ENCODE data around the gene TMPRSS11D. TPM values are rescaled to one million over a fixed set of nuclear protein-coding genes. Genes with fewer than 3 reads are reported as not detected.

The TMPRSS11D gene
- total and polyA plus RNA-seq, 2 of the 13 experiments (the other 11 are each of a cell fraction or from before 2014, with no cell fraction given) = not detected

DNA sequence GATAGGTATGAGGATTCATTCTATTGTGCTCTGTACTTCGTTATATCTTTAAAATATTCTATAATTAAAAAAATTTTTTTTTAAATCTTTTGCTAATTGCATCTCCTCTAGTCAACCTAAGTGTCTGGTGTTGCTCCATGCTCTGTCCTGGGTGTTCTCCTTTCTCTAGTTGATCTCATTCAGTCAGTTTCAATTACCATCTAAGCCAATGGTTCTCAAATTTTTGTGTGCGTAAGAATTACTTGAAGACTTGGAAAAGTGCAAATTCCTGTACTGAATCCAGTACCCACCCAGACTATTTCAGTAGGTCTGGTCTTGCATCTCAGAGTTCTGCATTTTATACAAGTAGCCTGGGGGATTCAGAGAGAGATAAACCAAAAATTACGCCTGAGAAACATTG lies 6.7 kb downstream of the TMPRSS11D start:
- Histone ChIP-seq H3K27me3 (ENCODE audit: control insufficient read depth in 1 of 2, insufficient read depth in 2 of 2, low read length in 2 of 2) (no peaks in the 10 kb centered on the region; a peak in 1 of 5 replicates), H3K4me1 (ENCODE audit: insufficient read depth, low read length) (no peaks in the 10 kb centered on the region), H3K27ac (ENCODE audit: extremely low read length, insufficient read depth, low read length) (no peak overlapping the region), H4K20me1 (ENCODE audit: insufficient read depth, low read length) (no peaks in the 10 kb centered on the region), H3K4me3 (replicated peaks in 1 of 3; ENCODE audit: insufficient read depth in 1 of 3, low read depth in 2 of 3, low read length in 3 of 3) (no peak overlapping the region), H3K9me3 (ENCODE audit: low read length) (no peaks in the 10 kb centered on the region), H3K4me2 (ENCODE audit: low read depth, low read length) (no peak overlapping the region), H2AFZ (ENCODE audit: low read length) (no peak overlapping the region), H3K36me3 (replicated peaks in 1 of 2; ENCODE audit: control insufficient read depth in 1 of 2, insufficient read depth in 2 of 2, low read length in 2 of 2) (no peaks in the 10 kb centered on the region), H3K9ac (ENCODE audit: insufficient read depth, low read depth, low read length) (no peak overlapping the region), H3K79me2 (ENCODE audit: insufficient read depth, low read length) (no peaks in the 10 kb centered on the region)
- ATAC-seq = no peak
- intact Hi-C loops (cut with micrococcal nuclease; ENCODE audit: unreplicated experiment) (no loop called here), in situ Hi-C loops (cut with HindIII; ENCODE audit: extremely low pct_ligation_motif_present, low pct_unique_long_range_greater_than_20kb) (no loop called here)
- ChIA-PET POLR2A (no interaction called here), CTCF (ENCODE audit: low intra/inter-chr PET ratio, low total read pairs) (no interaction called here)
- FAIRE-seq = no peak
- BruUV-seq (replicated peaks) = no TSS peak
- no peak for DNase-seq (ENCODE audit: low spot score)
- 48% methylated on average over 3 of the region's 3 CpGs for WGBS (ENCODE audit: low lambda C conversion rate)
- TF ChIP-seq ZBTB7B (CRISPR knock-in tag; IDR thresholded peaks at IDR 0.05) (no peak), CBX1 (IDR thresholded peaks at IDR 0.05; ENCODE audit: low read depth) (no peak)

DNA sequence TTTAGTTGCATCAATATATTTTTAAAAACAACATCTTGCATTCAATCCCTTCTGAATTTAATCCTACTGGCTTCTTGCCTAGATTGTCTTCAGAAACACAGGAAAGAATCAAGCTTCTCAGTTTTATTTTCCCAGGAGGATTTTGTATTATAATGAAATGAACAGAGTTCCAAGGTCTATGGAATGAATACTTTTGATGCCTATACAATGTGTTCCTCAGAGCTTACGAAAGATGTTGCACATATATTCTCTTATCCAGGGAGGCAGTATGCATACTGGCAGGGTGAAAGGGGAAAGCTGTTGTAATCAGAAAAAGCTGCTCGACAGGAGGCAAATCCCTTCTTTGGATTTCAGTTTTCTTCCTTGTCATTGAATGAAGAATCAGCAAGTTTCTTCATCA lies 8.8 kb downstream of the TMPRSS11D start:
- no peaks in the 10 kb centered on the region for H3K36me3 ChIP-seq (replicated peaks in 1 of 2; ENCODE audit: control insufficient read depth in 1 of 2, insufficient read depth in 2 of 2, low read length in 2 of 2)
- BruUV-seq (replicated peaks) = no TSS peak
- no peak for TF ChIP-seq RFX5 (IDR thresholded peaks at IDR 0.05; ENCODE audit: low read depth, low read length)
- TF ChIP-seq HOXA3 (CRISPR knock-in tag; IDR thresholded peaks at IDR 0.05) = no peak
- TF ChIP-seq ZFP90 (CRISPR knock-in tag; IDR thresholded peaks at IDR 0.05; ENCODE audit: borderline replicate concordance) = no peak
- TF ChIP-seq, protein P1, sequence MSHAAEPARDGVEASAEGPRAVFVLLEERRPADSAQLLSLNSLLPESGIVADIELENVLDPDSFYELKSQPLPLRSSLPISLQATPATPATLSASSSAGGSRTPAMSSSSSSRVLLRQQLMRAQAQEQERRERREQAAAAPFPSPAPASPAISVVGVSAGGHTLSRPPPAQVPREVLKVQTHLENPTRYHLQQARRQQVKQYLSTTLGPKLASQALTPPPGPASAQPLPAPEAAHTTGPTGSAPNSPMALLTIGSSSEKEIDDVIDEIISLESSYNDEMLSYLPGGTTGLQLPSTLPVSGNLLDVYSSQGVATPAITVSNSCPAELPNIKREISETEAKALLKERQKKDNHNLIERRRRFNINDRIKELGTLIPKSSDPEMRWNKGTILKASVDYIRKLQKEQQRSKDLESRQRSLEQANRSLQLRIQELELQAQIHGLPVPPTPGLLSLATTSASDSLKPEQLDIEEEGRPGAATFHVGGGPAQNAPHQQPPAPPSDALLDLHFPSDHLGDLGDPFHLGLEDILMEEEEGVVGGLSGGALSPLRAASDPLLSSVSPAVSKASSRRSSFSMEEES (CRISPR knock-in tag; IDR thresholded peaks at IDR 0.05) = no peak
- no peak for TF ChIP-seq HOXA9 (CRISPR knock-in tag; IDR thresholded peaks at IDR 0.05; ENCODE audit: borderline replicate concordance)
- TF ChIP-seq, protein P2, sequence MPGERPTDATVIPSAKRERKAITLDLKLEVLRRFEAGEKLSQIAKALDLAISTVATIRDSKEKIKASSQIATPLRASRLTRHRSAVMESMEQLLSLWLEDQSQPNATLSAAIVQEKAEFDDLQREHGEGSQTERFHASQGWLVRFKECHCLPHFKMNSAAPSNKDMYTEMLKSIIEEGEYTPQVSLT (CRISPR knock-in tag; IDR thresholded peaks at IDR 0.05; ENCODE audit: borderline replicate concordance, low read depth) = no peak
- H2AFZ ChIP-seq (ENCODE audit: low read length) = no peak overlapping the region
- ATAC-seq = no peak
- H3K9me3 ChIP-seq (ENCODE audit: low read length) = no peaks in the 10 kb centered on the region
- no peak overlapping the region for H3K4me3 ChIP-seq (replicated peaks in 1 of 3; ENCODE audit: insufficient read depth in 1 of 3, low read depth in 2 of 3, low read length in 3 of 3)
- no peaks in the 10 kb centered on the region for H3K4me1 ChIP-seq (ENCODE audit: insufficient read depth, low read length)
- H3K9ac ChIP-seq (ENCODE audit: insufficient read depth, low read depth, low read length) = no peak overlapping the region
- 42% methylated on average over 2 of the region's 2 CpGs for WGBS (ENCODE audit: low lambda C conversion rate)
- no peak overlapping the region for H3K4me2 ChIP-seq (ENCODE audit: low read depth, low read length)
- no peak overlapping the region for H3K27ac ChIP-seq (ENCODE audit: extremely low read length, insufficient read depth, low read length)
- in situ Hi-C loops (cut with HindIII; ENCODE audit: extremely low pct_ligation_motif_present, low pct_unique_long_range_greater_than_20kb) = no loop called here
- no peak for DNase-seq (ENCODE audit: low spot score)
- no peaks in the 10 kb centered on the region; a peak in 1 of 5 replicates for H3K27me3 ChIP-seq (ENCODE audit: control insufficient read depth in 1 of 2, insufficient read depth in 2 of 2, low read length in 2 of 2)
- ChIA-PET POLR2A (no interaction called here), CTCF (ENCODE audit: low intra/inter-chr PET ratio, low total read pairs) (no interaction called here)
- no peaks in the 10 kb centered on the region for H4K20me1 ChIP-seq (ENCODE audit: insufficient read depth, low read length)
- intact Hi-C loops (cut with micrococcal nuclease; ENCODE audit: unreplicated experiment) = no loop called here
- FAIRE-seq = no peak
- no peaks in the 10 kb centered on the region for H3K79me2 ChIP-seq (ENCODE audit: insufficient read depth, low read length)
